Measurements from ENCODE around the gene SBNO2. TPM values are rescaled to one million over a fixed set of nuclear protein-coding genes. Genes with fewer than 3 reads are reported as not detected.

SBNO2 gene
- total RNA-seq, 1 experiment from 2014 or later, result 46.3 TPM

DNA sequence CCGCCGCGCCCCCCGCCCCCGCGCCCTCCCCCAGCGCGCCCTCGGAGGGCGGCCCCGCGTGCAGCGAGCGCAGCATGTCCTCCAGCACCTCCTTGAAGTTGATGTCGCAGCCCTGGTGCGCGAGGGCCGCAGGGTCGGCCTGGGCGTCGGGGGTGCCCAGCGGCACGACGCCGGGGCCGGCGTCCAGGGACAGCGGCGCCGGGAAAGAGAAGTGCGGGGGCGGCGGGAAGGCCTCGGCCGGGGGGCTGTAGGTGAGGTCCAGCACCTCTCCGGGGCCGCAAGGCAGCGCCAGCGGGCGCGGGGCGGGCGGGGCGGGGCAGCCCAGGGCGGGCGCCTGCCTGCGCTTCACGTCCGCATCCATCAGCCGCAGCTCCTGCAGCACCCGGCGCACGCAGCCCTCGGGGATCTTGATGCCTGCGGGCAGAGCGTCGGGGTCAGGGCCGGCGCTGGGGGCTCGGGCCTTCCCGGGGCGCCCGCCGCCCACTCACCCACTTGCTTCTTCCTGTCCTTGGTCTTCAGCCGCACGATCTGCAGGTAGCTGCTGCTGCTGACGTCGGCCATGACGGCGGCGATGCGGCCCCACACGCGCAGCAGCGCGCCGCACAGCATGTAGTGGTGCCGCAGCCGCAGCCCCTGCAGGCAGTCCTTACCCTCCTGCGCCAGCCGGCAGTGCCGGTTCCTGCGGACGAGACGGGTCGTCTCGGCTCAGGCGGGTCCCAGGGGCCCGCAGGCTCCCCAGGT is 65.6 kb downstream of the SBNO2 start:
- H3K27ac Mint-ChIP-seq, result no peak overlapping the region
- Histone ChIP-seq H3K18ac (ENCODE audit: insufficient read length, low read depth, low read length) (no peak overlapping the region), H3K27me3 (ENCODE audit: insufficient read depth, low read length) (no peaks in the 10 kb centered on the region), H4K91ac (ENCODE audit: insufficient read length, low read depth, low read length) (no peak overlapping the region), H4K5ac (ENCODE audit: insufficient read length, low read depth, low read length) (no peak overlapping the region), H3K14ac (ENCODE audit: insufficient read depth, low read length) (no peak overlapping the region), H3K4me1 (ENCODE audit: insufficient read depth, low read length) (no peaks in the 10 kb centered on the region), H3K23ac (ENCODE audit: insufficient read length, low read depth, low read length) (no peak overlapping the region), H3K9me3 (ENCODE audit: control insufficient read depth, low read depth, low read length) (no peaks in the 10 kb centered on the region), H3K27ac (ENCODE audit: insufficient read length, low read depth, low read length) (no peak overlapping the region), H3K79me2 (ENCODE audit: insufficient read depth, low read length) (no peaks in the 10 kb centered on the region; the same call in 1 of the 2 replicates), H3K9ac (ENCODE audit: extremely low read depth, insufficient read length, low read length) (no peak overlapping the region), H2BK5ac (ENCODE audit: insufficient read length, low read length) (no peak overlapping the region), H4K8ac (replicated peaks; ENCODE audit: insufficient read length, low read depth, low read length) (no peak overlapping the region), H2AK5ac (ENCODE audit: insufficient read length, low read length) (no peak overlapping the region), H3K56ac (ENCODE audit: insufficient read length, low read depth, low read length) (no peak overlapping the region), H4K20me1 (ENCODE audit: control insufficient read depth, insufficient read depth, insufficient read length) (no peaks in the 10 kb centered on the region), H3T11ph (ENCODE audit: low read length) (no peak overlapping the region), H3K79me1 (ENCODE audit: insufficient read depth, low read depth, low read length, poor library complexity, severe bottlenecking) (no peaks in the 10 kb centered on the region), H3K4ac (ENCODE audit: low read depth, low read length) (no peak overlapping the region), H2BK20ac (ENCODE audit: low read depth, low read length, poor library complexity, severe bottlenecking) (no peak overlapping the region), H2BK12ac (ENCODE audit: insufficient read length, low read depth, low read length) (no peak overlapping the region), H2AFZ (ENCODE audit: low read length) (no peak overlapping the region), H3K4me2 (ENCODE audit: insufficient read depth, insufficient read length, low read length) (no peak overlapping the region), H2BK15ac (ENCODE audit: low read depth, low read length) (no peak overlapping the region), H3K23me2 (ENCODE audit: insufficient read length, low read depth, low read length, poor library complexity, severe bottlenecking) (no peaks in the 10 kb centered on the region), H2BK120ac (ENCODE audit: low read depth, low read length, poor library complexity, severe bottlenecking) (no peak overlapping the region)
- H3K9me3 Mint-ChIP-seq, result no peaks in the 10 kb centered on the region
- H3K4me1 Mint-ChIP-seq, result peaks cover 2 to 13% of the 10 kb centered on the region in 2 experiments; a peak in 3 of 4 replicates
- TF ChIP-seq, protein P1, sequence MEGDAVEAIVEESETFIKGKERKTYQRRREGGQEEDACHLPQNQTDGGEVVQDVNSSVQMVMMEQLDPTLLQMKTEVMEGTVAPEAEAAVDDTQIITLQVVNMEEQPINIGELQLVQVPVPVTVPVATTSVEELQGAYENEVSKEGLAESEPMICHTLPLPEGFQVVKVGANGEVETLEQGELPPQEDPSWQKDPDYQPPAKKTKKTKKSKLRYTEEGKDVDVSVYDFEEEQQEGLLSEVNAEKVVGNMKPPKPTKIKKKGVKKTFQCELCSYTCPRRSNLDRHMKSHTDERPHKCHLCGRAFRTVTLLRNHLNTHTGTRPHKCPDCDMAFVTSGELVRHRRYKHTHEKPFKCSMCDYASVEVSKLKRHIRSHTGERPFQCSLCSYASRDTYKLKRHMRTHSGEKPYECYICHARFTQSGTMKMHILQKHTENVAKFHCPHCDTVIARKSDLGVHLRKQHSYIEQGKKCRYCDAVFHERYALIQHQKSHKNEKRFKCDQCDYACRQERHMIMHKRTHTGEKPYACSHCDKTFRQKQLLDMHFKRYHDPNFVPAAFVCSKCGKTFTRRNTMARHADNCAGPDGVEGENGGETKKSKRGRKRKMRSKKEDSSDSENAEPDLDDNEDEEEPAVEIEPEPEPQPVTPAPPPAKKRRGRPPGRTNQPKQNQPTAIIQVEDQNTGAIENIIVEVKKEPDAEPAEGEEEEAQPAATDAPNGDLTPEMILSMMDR (conservative IDR thresholded peaks at IDR 0.05), result no peak
- no peak for DNase-seq
- peaks cover 0 to 19% (median 7%) of the 10 kb centered on the region in 3 experiments; a peak in 3 of 7 replicates for H3K36me3 Mint-ChIP-seq (ENCODE audit: insufficient read depth in 1 of 3, low read depth in 3 of 3)
- no CpG with 5 or more reads among the region's 89 CpGs for WGBS (ENCODE audit: extremely low coverage, insufficient read length, low lambda C conversion rate)
- peaks cover 2% of the 10 kb centered on the region for H3K27me3 Mint-ChIP-seq (ENCODE audit: low read depth)
- H3K4me3 Mint-ChIP-seq, result no peak overlapping the region
